HG03196 (cell line): ENCODE results near the gene SULT4A1.
"Not testable (repeated sequence)": the region's sequence is repeated elsewhere in the genome, so short reads cannot be mapped to it uniquely, and the experiment has no call there.

Experiments
- ATAC-seq: cut with Tn5 transposase; IDR thresholded peaks from one replicate; pipeline ENCODE4 v1.9.1; 2021; ENCODE audit not compliant: unreplicated experiment

The SULT4A1 gene

GRCh38 chr22:43887391-43887790 lies 25.1 kb upstream of the SULT4A1 start:
- ATAC-seq = no peak

- ATAC-seq = no peak
These were observed 23.9 kb upstream of the SULT4A1 start for GRCh38 chr22:43886231-43886630.

DNA sequence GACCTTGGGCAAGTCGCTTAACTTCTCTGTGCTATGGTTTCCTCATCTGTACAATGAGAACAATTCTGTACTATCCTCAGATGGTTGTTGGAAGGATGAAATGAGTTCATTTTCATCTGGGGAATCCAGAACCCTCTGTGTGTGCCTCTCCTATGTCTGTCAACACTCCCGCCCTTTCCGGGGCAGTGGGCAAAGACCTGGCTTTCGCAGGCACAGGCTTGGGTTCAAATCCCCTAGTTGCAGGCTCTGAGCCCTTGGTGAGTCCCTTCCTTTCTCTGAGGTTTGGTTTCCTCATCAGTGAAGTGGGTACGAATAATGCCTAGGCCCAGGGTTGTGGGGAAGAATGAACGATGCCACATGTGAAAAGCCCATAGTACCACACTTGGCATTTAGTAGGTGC lies 23.5 kb upstream of the SULT4A1 start:
- no peak for ATAC-seq

DNA sequence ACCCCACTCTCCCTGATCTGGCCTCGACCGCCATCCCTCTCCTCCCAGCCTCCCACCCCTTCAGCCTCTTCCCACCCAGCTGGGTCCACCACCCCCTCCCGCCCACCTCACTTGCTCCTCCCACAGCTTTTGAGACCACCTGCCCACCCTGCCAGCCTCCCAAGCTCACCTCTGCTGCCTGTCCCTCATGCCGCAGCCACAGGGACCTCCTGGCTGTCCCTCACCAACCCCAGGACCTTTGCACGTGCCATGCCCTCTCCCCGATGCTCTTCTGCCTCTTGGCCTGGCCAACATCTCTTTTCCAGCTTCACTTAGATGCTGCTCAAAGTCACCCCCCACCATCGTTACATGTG lies 23.0 kb upstream of the SULT4A1 start:
- no peak for ATAC-seq

- no peak for ATAC-seq
These were observed 22.4 kb upstream of the SULT4A1 start for GRCh38 chr22:43884600-43885318.

DNA sequence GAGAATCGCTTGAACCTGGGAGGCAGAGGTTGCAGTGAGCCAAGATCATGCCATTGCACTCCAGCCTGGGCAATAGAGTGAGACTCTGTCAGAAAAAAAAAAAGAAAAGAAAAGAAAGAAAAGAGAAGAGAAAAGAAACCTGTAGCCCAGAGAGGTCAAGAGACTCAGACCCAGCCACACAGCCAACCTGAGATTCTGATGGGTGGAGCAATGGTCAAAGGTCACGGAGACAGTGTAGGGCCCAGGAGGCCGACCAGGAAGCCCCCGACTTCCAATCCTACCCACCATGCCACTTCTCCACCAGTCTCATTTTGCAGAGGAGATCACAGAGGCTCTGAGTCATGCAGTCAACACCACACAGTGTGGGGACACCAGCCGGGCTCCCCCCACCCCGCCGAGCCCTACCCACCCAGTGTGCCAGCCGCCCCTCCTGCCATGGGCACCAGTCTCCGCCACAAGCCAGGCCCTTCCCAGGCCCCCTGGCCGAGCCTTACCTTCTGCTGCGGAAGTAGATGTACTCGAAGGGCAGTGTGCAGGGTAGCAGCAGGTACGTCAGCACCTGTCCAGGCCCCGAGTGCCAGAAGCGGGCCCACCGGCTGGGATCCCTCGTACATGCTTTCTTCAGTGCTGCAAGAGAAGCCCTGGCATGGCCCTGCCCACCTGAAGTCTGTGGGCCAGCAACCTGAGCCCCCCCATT lies 21.6 kb upstream of the SULT4A1 start:
- no peak for ATAC-seq

- no peak for ATAC-seq
These were observed 20.8 kb upstream of the SULT4A1 start for GRCh38 chr22:43883012-43883661.

- no peak for ATAC-seq
These were observed 19.9 kb upstream of the SULT4A1 start for GRCh38 chr22:43882122-43882767.

GRCh38 chr22:43881091-43882061 lies 19.1 kb upstream of the SULT4A1 start:
- no peak for ATAC-seq

GRCh38 chr22:43880541-43880991 lies 18.3 kb upstream of the SULT4A1 start:
- ATAC-seq = no peak

DNA sequence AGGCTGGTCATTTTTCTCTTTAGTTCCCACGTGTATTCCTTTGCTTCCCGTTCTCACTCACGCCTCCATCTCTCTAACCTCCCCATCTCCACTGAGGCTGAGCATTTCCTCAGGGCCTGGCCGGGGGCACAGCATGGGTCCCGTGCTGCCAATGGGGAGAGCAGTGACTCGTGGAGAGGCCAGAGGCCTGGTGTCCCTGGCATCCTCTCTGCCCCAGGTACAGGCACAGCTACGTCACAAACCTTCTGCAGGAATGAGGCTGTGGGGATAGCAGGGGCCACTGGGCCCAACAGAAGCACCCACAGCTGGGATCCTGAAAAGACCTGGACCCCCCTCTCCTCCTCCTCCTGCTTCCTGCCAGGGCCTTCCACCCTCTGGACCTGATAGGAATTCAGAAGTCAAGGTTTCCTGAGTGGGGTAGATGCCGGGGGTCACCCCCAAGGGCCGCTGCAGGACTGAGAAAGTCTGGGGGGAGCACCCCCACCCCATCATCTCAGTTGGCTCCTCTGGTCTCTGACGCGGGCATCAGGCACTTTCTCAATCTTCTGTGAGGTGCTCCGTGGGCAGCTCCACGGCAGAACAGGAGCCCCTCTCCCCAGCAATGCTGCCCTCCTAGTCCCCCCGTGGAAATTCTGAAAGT lies 17.7 kb upstream of the SULT4A1 start:
- no peak for ATAC-seq

DNA sequence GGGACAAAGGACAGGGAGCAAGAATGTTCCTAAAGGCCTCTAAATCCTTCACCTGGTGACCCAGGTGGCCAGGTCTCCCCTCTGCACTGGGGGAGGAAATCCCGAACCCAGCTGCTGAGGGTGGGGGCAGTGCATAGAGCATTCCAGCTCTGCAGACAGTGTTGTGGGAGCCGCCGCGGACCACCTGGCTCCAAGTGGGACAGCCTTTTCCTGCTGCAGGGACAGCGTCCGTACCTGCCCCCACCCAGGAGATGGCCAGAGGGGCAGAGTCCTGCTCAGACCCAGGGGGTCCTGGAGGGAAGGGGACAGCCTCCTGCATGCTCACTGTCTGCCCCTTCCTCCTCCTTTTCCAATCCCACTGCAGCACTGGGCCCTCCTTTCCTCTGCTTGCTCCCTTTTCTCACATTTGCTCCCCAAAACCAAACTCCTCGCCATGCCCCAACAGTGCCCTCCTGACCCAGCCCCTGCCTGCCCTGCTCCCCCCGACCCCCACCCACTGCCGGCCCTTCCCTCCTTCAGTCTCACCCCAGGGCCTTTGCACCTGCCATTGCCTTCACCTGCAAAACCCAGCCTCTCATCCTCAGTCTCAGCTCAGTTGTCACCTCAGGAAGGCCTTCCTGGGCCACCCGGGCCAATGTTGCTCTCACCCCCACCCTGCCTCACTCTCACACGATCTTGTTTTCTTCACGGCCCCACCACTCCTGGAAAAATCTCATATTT lies 16.7 kb upstream of the SULT4A1 start:
- ATAC-seq = no peak

DNA sequence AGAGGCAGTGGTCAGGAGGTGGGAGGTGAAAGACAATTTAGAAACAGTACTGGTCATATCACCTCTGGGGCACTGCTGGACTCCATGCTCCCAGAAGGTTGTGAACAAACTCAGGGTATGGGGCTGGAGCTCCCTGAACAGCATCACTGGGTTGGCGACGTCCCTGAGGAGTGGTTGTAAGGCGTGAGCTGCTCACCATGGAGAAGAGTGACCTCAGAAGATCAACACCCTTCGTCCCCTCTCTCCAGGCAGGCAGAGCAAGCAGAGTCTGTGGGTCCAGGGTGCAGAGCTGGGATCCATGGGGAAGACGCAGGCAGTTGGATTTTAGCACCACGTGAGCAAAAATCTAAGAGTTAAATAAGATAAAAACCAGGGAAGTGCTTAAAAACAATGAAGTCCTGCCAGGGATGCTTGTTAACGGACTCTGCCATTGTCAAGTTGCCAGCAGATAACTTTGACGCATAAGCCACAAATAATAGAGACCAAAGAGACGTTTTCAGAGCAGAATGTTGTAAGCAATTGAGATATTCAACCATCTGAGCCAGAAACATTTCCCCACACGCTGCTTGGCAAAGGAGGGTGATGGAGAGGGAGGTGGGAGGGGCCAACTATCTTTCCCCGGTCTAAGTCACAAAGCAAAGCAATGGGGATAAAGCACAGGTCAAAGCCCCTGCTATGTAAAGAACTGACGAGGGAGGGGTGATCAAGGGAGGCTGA lies 15.9 kb upstream of the SULT4A1 start:
- ATAC-seq = no peak

GRCh38 chr22:43876866-43877509 lies 14.7 kb upstream of the SULT4A1 start:
- ATAC-seq = no peak

DNA sequence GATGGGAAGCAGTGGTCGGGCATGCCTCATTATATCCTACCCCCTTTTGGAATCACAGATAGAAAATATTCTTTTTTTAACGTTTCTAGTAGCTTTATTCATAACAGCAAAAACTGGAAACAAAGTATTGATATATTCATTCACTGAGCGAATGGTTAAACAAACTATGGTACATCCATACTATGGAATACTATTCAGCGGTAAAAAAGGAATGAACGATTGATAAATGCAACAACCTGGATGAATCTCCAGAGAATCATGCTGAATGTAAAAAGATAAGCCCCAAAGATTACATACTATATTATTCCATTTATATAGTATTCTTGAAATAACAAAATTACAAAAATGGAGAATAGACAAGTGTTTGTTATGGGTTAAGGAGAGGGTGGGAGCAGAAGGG lies 7.5 kb upstream of the SULT4A1 start:
- ATAC-seq = no peak

- ATAC-seq = not testable (repeated sequence)
These were observed 6.7 kb upstream of the SULT4A1 start for GRCh38 chr22:43869001-43869400.

- ATAC-seq = no peak
These were observed 5.7 kb upstream of the SULT4A1 start for GRCh38 chr22:43867839-43868635.

GRCh38 chr22:43862882-43863202 lies 529 bp upstream of the SULT4A1 start:
- ATAC-seq = no peak
